Stomach (tissue), 4 donors: ENCODE results near the gene POTEB2.
"Not testable (repeated sequence)": the region's sequence is repeated elsewhere in the genome, so short reads cannot be mapped to it uniquely, and the experiment has no call there.

Experiments
- CTCF ChIP-seq, 7 experiments: fragments of 450-650 bp in 4 of 7; fragments of 200-600 bp in 3 of 7; sonication (generic) in 3 of 7; IDR thresholded peaks; one replicate each; pipeline ENCODE4 v1.5.1; 2016 to 2019; ENCODE audit warnings: antibody characterized with exemption in 7 of 7, control low read depth in 2 of 7, mild to moderate bottlenecking in 1 of 7
- POLR2A ChIP-seq, 4 donors: fragments of 450-650 bp; IDR thresholded peaks; one replicate each; pipeline ENCODE4 v1.6.1; 2016; ENCODE audit warnings: antibody characterized with exemption in 4 of 4, control low read depth in 2 of 4, mild to moderate bottlenecking in 1 of 4, moderate library complexity in 1 of 4

GRCh38 chr15:20866214-20866613 lies at the start of gene POTEB2:
- not testable (repeated sequence) for TF ChIP-seq POLR2A, CTCF (IDR thresholded peaks at IDR 0.05)
